ENCODE data around the gene GYS2. TPM values are rescaled to one million over a fixed set of nuclear protein-coding genes. Genes with fewer than 3 reads are reported as not detected.

GYS2 gene
- total and polyA plus RNA-seq, 2 donors (not counting 1 experiment from before 2014, with no cell fraction given), result not detected

DNA sequence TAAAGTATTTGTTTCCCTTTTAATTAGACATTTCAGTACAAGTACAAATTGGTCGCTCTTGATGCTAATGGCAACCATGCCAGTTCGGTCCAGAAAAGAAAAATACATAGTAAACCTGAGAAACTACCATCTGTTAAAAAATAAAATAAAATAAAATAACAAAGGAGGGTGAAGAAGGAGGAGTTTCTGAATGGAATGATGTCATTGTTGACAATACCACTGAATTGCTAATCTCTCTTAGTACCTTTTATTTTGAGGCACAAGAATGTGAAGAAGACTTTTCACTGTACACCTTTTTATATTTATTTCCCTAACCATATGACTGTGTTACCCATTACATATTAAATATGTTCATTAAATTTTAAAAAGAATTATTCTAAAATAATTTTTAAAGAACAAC, 59.1 kb downstream of the GYS2 start:
- H3K4me3 ChIP-seq (replicated peaks in 1 of 4; ENCODE audit: control extremely low read depth in 1 of 4, insufficient read depth in 1 of 4, low read depth in 3 of 4, low read length in 4 of 4), result no peak overlapping the region
- H4K20me1 ChIP-seq (ENCODE audit: control insufficient read depth, extremely low read depth, insufficient read depth, low read length), result no peaks in the 10 kb centered on the region
- no peak overlapping the region for H3K27ac ChIP-seq (ENCODE audit: insufficient read depth, low read length)
- H3K27me3 ChIP-seq (ENCODE audit: control insufficient read depth, insufficient read depth, low read length), result no peaks in the 10 kb centered on the region
- H3K9ac ChIP-seq (ENCODE audit: insufficient read depth, low read length), result no peak overlapping the region
- H3K79me2 ChIP-seq (ENCODE audit: control insufficient read depth, insufficient read depth, low read length), result no peaks in the 10 kb centered on the region
- H3K4me1 ChIP-seq (ENCODE audit: control insufficient read depth, extremely low read depth, insufficient read depth, low read length), result no peaks in the 10 kb centered on the region
- no peak overlapping the region for H2AFZ ChIP-seq (ENCODE audit: low read length)
- no peak overlapping the region for H3K4me2 ChIP-seq (ENCODE audit: extremely low read depth, insufficient read depth, low read length)
- no peaks in the 10 kb centered on the region for H3K9me3 ChIP-seq (ENCODE audit: control insufficient read depth, insufficient read depth, low read depth, low read length)
- TF ChIP-seq, protein P1, sequence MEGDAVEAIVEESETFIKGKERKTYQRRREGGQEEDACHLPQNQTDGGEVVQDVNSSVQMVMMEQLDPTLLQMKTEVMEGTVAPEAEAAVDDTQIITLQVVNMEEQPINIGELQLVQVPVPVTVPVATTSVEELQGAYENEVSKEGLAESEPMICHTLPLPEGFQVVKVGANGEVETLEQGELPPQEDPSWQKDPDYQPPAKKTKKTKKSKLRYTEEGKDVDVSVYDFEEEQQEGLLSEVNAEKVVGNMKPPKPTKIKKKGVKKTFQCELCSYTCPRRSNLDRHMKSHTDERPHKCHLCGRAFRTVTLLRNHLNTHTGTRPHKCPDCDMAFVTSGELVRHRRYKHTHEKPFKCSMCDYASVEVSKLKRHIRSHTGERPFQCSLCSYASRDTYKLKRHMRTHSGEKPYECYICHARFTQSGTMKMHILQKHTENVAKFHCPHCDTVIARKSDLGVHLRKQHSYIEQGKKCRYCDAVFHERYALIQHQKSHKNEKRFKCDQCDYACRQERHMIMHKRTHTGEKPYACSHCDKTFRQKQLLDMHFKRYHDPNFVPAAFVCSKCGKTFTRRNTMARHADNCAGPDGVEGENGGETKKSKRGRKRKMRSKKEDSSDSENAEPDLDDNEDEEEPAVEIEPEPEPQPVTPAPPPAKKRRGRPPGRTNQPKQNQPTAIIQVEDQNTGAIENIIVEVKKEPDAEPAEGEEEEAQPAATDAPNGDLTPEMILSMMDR (conservative IDR thresholded peaks at IDR 0.05 in 1 of 2, IDR thresholded peaks at IDR 0.05 in 1 of 2; ENCODE audit: low read depth in 1 of 2, low read length in 2 of 2), result no peak
- TF ChIP-seq EZH2 (IDR thresholded peaks at IDR 0.05; ENCODE audit: low read length, missing control alignments), result no peak
- DNase-seq (ENCODE audit: low read depth in 2 of 2), result no peak
- no peaks in the 10 kb centered on the region for H3K36me3 ChIP-seq (ENCODE audit: control insufficient read depth, insufficient read depth, low read length)

DNA sequence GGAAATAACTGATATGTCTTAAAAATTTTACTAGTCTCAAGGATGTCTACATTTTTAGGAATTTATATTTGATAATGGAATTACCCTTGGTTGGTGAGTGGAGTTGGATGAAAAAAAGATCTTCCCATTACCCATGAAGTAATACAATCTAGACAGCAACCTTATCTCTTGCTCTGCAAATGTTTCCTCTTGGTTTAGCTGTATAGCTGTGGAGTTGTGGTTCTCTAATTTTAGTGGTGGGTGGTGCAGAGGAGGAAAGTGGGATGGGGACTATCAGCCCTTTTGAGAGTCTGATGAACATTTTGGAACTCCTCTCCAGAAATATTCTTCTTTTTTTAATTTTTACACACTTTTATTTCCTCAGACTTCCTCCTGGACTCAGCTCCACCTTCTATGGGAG, 61.5 kb downstream of the GYS2 start:
- Histone ChIP-seq H3K9ac (ENCODE audit: insufficient read depth, low read length) (no peak overlapping the region), H4K20me1 (ENCODE audit: control insufficient read depth, extremely low read depth, insufficient read depth, low read length) (no peaks in the 10 kb centered on the region), H3K27ac (ENCODE audit: insufficient read depth, low read length) (no peak overlapping the region), H3K4me2 (ENCODE audit: extremely low read depth, insufficient read depth, low read length) (no peak overlapping the region), H2AFZ (ENCODE audit: low read length) (no peak overlapping the region), H3K4me3 (replicated peaks in 1 of 4; ENCODE audit: control extremely low read depth in 1 of 4, insufficient read depth in 1 of 4, low read depth in 3 of 4, low read length in 4 of 4) (no peak overlapping the region), H3K36me3 (ENCODE audit: control insufficient read depth, insufficient read depth, low read length) (no peaks in the 10 kb centered on the region), H3K4me1 (ENCODE audit: control insufficient read depth, extremely low read depth, insufficient read depth, low read length) (no peaks in the 10 kb centered on the region), H3K9me3 (ENCODE audit: control insufficient read depth, insufficient read depth, low read depth, low read length) (no peaks in the 10 kb centered on the region), H3K79me2 (ENCODE audit: control insufficient read depth, insufficient read depth, low read length) (no peaks in the 10 kb centered on the region), H3K27me3 (ENCODE audit: control insufficient read depth, insufficient read depth, low read length) (no peaks in the 10 kb centered on the region)
- DNase-seq (ENCODE audit: low read depth in 2 of 2), result no peak
- TF ChIP-seq, protein P1 (conservative IDR thresholded peaks at IDR 0.05 in 1 of 2, IDR thresholded peaks at IDR 0.05 in 1 of 2; ENCODE audit: low read depth in 1 of 2, low read length in 2 of 2), result no peak
- no peak for TF ChIP-seq EZH2 (IDR thresholded peaks at IDR 0.05; ENCODE audit: low read length, missing control alignments)

DNA sequence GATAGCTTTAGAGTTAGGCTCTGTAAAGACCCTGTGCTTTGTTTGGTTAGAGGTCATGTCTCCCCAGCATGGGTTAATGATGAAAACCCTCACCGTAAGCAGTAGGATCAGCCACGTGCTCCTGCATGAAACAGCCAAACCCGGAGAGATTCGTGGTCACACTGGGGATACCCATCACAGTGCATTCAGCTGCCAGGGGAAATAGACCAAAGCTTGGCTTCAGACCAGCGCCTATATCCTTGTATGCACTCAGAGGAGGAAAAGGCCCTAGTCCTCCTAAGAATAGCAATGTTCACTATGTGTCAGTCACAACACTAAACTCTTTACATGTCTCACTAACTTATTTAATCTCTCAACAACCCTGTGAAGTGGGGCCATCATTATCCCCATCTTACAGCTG, 62.2 kb downstream of the GYS2 start:
- Histone ChIP-seq H4K20me1 (ENCODE audit: control insufficient read depth, extremely low read depth, insufficient read depth, low read length) (no peaks in the 10 kb centered on the region), H3K4me1 (ENCODE audit: control insufficient read depth, extremely low read depth, insufficient read depth, low read length) (no peaks in the 10 kb centered on the region), H3K27me3 (ENCODE audit: control insufficient read depth, insufficient read depth, low read length) (no peaks in the 10 kb centered on the region), H3K79me2 (ENCODE audit: control insufficient read depth, insufficient read depth, low read length) (no peaks in the 10 kb centered on the region), H3K27ac (ENCODE audit: insufficient read depth, low read length) (no peak overlapping the region), H3K4me3 (replicated peaks in 1 of 4; ENCODE audit: control extremely low read depth in 1 of 4, insufficient read depth in 1 of 4, low read depth in 3 of 4, low read length in 4 of 4) (no peak overlapping the region), H3K9me3 (ENCODE audit: control insufficient read depth, insufficient read depth, low read depth, low read length) (no peaks in the 10 kb centered on the region), H2AFZ (ENCODE audit: low read length) (no peak overlapping the region), H3K36me3 (ENCODE audit: control insufficient read depth, insufficient read depth, low read length) (no peaks in the 10 kb centered on the region), H3K9ac (ENCODE audit: insufficient read depth, low read length) (no peak overlapping the region), H3K4me2 (ENCODE audit: extremely low read depth, insufficient read depth, low read length) (no peak overlapping the region)
- TF ChIP-seq EZH2 (IDR thresholded peaks at IDR 0.05; ENCODE audit: low read length, missing control alignments), result no peak
- TF ChIP-seq, protein P1 (conservative IDR thresholded peaks at IDR 0.05 in 1 of 2, IDR thresholded peaks at IDR 0.05 in 1 of 2; ENCODE audit: low read depth in 1 of 2, low read length in 2 of 2), result no peak
- no peak for DNase-seq (ENCODE audit: low read depth in 2 of 2)
